Body of pancreas (tissue), 4 donors: ENCODE data around the gene ATOH1. TPM values are rescaled to one million over a fixed set of nuclear protein-coding genes. Genes with fewer than 3 reads are reported as not detected.

Experiments used
- ATAC-seq: fragments of 150-250 bp; one replicate; pipeline ENCODE4 v1.9.1; 2016
- DNase-seq, 4 donors: peaks; one replicate each; pipeline ENCODE4 v3.0.0-alpha.2; 2019
- H3K27ac ChIP-seq, 4 donors: fragments of 200-600 bp; sonication (generic); 1 replicate in 3 of 4; 2 replicates in 1 of 4; pipeline versions ENCODE4 v1.5.1 to v1.6.1; 2016 to 2019; ENCODE audit warnings: mild to moderate bottlenecking in 1 of 4, mixed read lengths in 1 of 4, moderate library complexity in 1 of 4
- H3K27me3 ChIP-seq, 2 donors: fragments of 200-600 bp; sonication (generic); one replicate each; pipeline ENCODE4 v1.6.0; 2016; ENCODE audit warnings: mild to moderate bottlenecking in 1 of 2
- H3K36me3 ChIP-seq, 2 donors: fragments of 200-600 bp; sonication (generic); replicated peaks in 1 of 2; 2 replicates each; pipeline ENCODE4 v1.5.1; 2016; ENCODE audit warnings: low read depth in 2 of 2; ENCODE audit not compliant: insufficient read depth in 1 of 2
- H3K4me1 ChIP-seq: fragments of 200-600 bp; sonication (generic); one replicate; pipeline ENCODE4 v1.6.0; 2016
- H3K4me3 ChIP-seq, 2 donors: fragments of 200-600 bp; sonication (generic); 1 replicate in 1 of 2; 2 replicates in 1 of 2; pipeline ENCODE4 v1.5.1; 2016 to 2019
- H3K9me3 ChIP-seq, 3 donors: fragments of 200-600 bp; sonication (generic); 1 replicate in 2 of 3; 2 replicates in 1 of 3; pipeline ENCODE4 v1.5.1; 2016
- CTCF ChIP-seq, 7 experiments: fragments of 450-650 bp in 4 of 7; fragments of 200-600 bp in 3 of 7; sonication (generic) in 3 of 7; IDR thresholded peaks; one replicate each; pipeline ENCODE4 v1.5.1; 2016 to 2019; ENCODE audit warnings: antibody characterized with exemption in 7 of 7
- POLR2A ChIP-seq, 3 donors: fragments of 450-650 bp; IDR thresholded peaks; one replicate each; pipeline ENCODE4 v1.6.1; 2016; ENCODE audit warnings: antibody characterized with exemption in 3 of 3, mild to moderate bottlenecking in 2 of 3
- WGBS, 2 donors: methylation state at CpG; one replicate each; pipeline ENCODE4 v1.1.5; 2017; 5-methylcytosine and 5-hydroxymethylcytosine counted together
- intact Hi-C: fragments of 100-400 bp; cut with DNase I; formaldehyde crosslinking; loops from one replicate; pipeline ENCODE4 v1.15.1; 2023
- total RNA-seq, 2 donors: library from RNA; depleted of rRNA; stranded (reverse); fragments of >200 nt; gene quantifications; one replicate each; pipeline ENCODE4 v1.1.0, GENCODE V29; 2016

The ATOH1 gene
- total RNA-seq, 2 donors from 2014 or later: not detected

- H3K4me1 ChIP-seq: peaks cover 38% of the 10 kb centered on the region
- H3K27me3 ChIP-seq: peaks cover 0 to 34% of the 10 kb centered on the region in 2 donors
- WGBS, 2 donors: 6 to 14% methylated on average over 25 of the region's 25 CpGs
- DNase-seq (no peak), ATAC-seq (no peak)
- intact Hi-C loops: no loop called here
- H3K4me3 ChIP-seq: no peak overlapping the region
- H3K9me3 ChIP-seq: no peaks in the 10 kb centered on the region
- no peak for TF ChIP-seq CTCF (IDR thresholded peaks at IDR 0.05)
- TF ChIP-seq POLR2A (IDR thresholded peaks at IDR 0.05): no peak
- H3K27ac ChIP-seq: no peak overlapping the region
- H3K36me3 ChIP-seq: no peaks in the 10 kb centered on the region
Observed at GRCh38 chr4:93831716-93832496, 3.4 kb downstream of the ATOH1 start.

- H3K9me3 ChIP-seq: no peaks in the 10 kb centered on the region
- DNase-seq: no peak
- no peak overlapping the region for H3K4me3 ChIP-seq
- 20 to 38% methylated on average over 34 to 42 of the region's 42 CpGs for WGBS, 2 donors
- intact Hi-C loops: no loop called here
- TF ChIP-seq CTCF (IDR thresholded peaks at IDR 0.05): no peak
- no peak for TF ChIP-seq POLR2A (IDR thresholded peaks at IDR 0.05)
- peaks cover 0 to 16% of the 10 kb centered on the region in 2 donors for H3K27me3 ChIP-seq
- H3K27ac ChIP-seq: no peak overlapping the region
- no peak for ATAC-seq
- no peaks in the 10 kb centered on the region for H3K36me3 ChIP-seq
- peaks cover 14% of the 10 kb centered on the region for H3K4me1 ChIP-seq
Observed at GRCh38 chr4:93834249-93835066, 5.9 kb downstream of the ATOH1 start.

GRCh38 chr4:93835929-93836328 is 7.4 kb downstream of the ATOH1 start:
- H3K36me3 ChIP-seq: no peaks in the 10 kb centered on the region
- no peak for ATAC-seq
- H3K4me1 ChIP-seq: peaks cover 7% of the 10 kb centered on the region
- no peaks in the 10 kb centered on the region for H3K9me3 ChIP-seq
- peaks cover 0 to 7% of the 10 kb centered on the region in 2 donors for H3K27me3 ChIP-seq
- TF ChIP-seq POLR2A (IDR thresholded peaks at IDR 0.05) (no peak), CTCF (IDR thresholded peaks at IDR 0.05) (no peak)
- intact Hi-C loops: no loop called here
- 80 to 82% methylated on average over 1 of the region's 1 CpG for WGBS, 2 donors
- H3K27ac ChIP-seq: no peak overlapping the region
- no peak overlapping the region for H3K4me3 ChIP-seq
- DNase-seq: no peak

GRCh38 chr4:93839704-93840103 is 11.2 kb downstream of the ATOH1 start:
- no peak for ATAC-seq
- DNase-seq: no peak
- H3K4me3 ChIP-seq: no peak overlapping the region
- H3K27me3 ChIP-seq: no peaks in the 10 kb centered on the region
- H3K9me3 ChIP-seq: no peaks in the 10 kb centered on the region
- 72 to 78% methylated on average over 4 of the region's 4 CpGs for WGBS, 2 donors
- peaks cover 13% of the 10 kb centered on the region for H3K4me1 ChIP-seq
- no peak for TF ChIP-seq POLR2A (IDR thresholded peaks at IDR 0.05)
- TF ChIP-seq CTCF (IDR thresholded peaks at IDR 0.05): no peak
- no peaks in the 10 kb centered on the region for H3K36me3 ChIP-seq
- no peak overlapping the region for H3K27ac ChIP-seq
- intact Hi-C loops: no loop called here
